NCI-H1105 (cell line): ENCODE data around the gene AASDH.

Source experiments
- DNase-seq: peaks from one replicate; lab custom pipeline; 2025; lab: John Stamatoyannopoulos, UW

AASDH gene

DNA sequence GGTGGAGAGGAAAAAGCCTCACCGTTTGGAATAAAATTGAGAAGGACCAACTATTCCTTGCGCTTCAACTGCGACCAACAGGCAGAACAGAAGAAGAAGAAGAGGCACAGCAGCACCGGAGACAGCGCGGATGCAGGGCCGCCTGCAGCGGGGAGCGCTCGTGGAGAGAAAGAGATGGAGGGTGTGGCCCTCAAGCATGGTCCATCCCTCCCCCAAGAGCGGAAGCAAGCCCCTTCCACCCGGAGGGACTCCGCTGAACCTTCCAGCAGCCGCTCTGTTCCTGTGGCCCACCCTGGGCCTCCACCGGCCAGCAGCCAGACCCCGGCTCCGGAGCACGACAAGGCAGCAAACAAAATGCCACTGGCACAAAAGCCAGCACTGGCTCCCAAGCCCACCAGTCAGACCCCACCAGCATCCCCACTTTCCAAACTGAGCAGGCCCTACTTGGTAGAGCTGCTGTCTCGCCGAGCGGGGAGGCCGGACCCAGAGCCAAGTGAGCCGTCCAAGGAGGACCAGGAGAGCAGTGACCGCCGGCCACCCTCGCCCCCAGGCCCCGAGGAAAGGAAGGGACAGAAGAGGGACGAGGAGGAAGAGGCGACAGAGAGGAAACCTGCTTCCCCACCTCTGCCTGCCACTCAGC lies 71.2 kb downstream of the AASDH start:
- no peak for DNase-seq

DNA sequence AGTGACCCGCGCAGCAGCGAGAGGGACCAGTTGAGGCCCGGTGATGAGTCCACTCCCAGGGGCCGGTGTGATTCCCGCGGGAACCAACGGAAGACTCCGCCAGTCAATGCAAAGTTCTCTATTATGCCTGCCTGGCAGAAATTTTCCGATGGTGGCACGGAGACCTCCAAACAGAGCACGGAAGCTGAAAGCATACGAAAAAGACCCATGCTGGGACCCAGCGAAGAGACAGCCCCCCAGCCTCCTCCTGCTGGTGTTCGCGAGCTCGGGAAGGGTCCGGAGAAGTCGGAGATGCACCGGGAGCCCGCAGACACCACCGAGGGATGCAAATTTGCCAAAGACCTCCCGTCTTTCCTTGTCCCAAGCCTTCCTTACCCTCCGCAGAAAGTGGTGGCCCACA lies 71.7 kb downstream of the AASDH start:
- DNase-seq: no peak

DNA sequence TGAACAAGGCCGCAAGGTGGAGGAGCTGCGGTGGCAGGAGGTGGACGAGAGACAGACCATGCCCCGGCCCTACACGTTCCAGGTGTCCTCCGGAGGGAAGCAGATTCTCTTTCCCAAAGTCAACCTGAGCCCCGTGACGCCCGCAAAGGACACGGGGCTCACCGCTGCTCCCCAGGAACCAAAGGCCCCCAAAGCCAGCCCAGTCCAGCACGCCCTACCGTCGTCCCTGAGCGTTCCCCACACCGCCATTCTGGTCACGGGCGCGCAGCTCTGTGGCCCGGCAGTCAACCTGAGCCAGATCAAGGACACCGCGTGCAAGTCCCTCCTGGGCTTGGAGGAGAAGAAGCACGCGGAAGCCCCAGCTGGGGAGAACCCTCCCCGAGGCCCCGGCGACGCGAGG lies 72.2 kb downstream of the AASDH start:
- no peak for DNase-seq

DNA sequence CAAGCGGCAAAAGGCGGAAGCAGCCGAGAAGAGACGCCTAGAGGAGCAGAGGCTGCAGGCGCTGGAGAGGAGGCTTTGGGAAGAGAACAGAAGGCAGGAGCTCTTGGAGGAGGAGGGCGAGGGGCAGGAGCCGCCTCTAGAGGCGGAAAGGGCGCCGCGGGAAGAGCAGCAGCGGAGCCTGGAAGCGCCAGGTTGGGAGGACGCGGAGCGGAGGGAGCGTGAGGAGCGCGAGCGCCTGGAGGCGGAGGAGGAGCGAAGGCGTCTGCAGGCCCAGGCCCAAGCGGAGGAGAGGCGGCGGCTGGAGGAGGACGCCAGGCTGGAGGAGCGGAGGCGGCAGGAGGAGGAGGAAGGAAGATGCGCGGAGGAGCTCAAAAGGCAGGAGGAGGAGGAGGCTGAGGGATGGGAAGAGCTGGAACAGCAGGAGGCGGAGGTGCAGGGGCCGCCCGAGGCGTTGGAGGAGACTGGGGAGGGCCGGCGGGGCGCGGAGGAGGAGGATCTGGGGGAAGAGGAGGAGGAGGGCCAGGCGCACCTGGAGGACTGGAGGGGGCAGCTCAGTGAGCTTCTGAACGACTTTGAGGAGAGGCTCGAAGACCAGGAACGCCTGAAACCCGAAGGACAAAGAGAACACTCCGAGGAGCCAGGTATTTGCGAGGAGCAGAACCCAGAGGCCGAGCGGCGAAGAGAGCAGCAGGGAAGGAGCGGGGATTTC lies 72.9 kb downstream of the AASDH start:
- no peak for DNase-seq

DNA sequence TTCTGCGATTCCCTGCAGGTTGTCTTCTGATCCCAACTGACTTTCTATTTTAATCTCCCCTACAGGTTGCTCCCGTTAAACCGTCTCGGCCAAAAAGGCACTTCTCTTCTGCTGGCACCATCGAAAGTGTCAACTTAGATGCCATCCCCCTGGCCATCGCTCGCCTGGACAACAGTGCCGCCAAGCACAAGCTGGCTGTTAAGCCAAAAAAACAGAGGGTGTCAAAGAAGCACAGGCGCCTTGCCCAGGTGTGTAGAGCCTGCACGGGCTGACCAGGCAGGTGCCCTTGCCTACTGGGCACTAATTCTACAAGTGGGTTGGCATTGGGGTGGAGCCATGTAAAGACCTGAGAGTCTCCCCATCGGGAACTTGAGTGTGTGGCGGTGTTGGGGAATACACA lies 74.2 kb downstream of the AASDH start:
- DNase-seq: no peak

DNA sequence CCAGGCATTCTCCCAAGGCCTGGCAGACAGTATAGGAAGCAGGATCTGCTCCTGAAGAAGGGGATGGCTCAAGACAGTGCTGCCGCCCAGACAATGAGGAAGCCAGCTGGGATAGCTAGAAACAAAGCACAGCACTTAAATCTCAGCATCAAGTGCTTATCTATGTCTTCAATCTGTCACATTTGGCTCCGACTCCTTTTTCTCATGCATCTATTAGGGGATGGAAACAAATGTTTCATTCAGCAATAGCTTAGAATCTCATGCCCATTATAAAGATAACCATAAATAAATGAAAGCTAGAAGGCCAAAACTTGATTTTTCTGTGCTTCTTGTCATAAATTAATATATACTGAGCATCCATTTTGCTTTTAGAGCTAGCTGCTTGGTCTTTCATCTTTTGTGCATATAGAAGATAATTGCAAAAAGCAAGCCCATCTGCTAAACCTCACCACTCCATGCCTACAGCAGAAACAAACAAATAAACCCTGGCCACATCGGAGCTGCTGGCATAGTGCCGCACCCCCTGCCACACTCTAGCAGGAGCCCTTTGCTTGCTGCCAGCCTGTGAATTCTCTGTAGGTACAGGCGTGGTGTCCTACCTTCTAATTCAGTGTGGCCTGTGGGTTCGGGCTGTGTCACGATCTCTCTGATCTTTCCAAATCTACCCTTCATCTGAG lies 75.9 kb downstream of the AASDH start:
- DNase-seq: no peak

DNA sequence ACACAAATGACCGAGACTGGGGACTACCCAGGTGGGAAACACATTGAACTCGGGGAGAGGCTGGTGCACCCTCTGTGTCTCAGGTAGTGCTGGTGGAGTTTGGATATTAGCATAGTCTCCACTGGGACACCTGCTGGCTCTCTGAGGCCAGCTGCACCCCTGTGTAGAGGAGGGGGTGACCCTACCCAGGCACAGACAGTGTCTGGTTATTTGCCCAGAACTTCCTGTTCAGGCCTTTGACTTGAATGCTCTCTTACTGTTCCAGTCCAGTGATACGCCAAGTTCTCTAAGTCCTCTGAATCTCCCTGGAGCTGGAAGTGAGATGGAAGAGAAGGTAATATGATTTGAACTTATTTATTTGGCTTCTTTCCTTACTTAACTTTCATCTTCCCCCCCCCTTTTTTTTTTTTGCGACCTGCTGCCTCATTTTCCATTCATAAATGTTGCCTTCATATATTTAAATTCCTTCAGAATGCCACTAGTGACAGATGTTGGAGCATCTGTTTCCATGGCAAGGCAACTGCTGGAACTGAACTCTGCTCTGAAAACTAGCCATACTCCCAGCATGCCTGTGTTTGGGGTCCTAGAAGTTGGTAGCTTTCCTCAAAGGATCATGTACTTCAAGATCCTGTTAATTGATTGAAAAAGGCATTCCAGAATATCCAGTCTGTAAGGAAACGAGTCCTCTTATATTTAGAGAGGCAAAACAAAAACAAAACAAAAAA lies 76.7 kb downstream of the AASDH start:
- DNase-seq: no peak

DNA sequence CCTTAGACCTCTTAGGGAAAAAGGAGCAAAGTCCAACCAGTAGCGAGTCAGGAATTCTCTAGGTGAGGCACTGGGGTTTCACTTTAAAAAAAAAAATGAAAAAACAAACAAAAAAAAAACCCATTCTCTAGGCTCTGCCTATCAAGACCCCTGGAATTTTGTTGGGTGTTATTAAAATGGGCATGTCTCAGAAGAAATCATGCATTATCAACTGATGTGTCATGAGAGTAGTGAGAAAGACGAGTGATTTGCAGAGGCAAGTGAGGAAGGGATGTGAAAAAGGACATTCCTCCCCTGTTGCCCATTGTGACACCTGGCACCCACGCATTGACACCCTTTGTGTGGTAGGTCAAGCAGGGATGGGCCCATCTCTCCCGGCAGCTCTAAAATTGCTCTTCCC lies 78.9 kb downstream of the AASDH start:
- DNase-seq: no peak

DNA sequence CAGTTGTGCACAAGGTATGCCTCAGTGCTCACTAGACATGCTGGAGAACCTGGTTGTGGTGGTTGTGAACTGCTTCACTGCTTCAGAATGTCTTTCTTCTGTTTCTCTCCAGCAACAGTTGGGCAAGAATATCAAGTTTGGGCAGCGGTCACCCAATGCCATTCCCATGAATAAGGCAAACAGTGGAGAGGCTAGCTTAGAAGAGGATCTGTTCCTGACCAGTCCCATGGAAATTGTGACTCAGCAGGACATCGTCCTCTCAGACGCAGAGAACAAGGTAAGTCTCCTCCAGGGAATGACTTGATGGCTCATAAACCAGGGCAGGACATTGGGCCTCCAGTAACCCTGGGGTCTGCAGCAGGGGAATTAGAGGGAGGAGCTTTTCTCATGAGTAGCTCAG lies 79.9 kb downstream of the AASDH start:
- DNase-seq: no peak

DNA sequence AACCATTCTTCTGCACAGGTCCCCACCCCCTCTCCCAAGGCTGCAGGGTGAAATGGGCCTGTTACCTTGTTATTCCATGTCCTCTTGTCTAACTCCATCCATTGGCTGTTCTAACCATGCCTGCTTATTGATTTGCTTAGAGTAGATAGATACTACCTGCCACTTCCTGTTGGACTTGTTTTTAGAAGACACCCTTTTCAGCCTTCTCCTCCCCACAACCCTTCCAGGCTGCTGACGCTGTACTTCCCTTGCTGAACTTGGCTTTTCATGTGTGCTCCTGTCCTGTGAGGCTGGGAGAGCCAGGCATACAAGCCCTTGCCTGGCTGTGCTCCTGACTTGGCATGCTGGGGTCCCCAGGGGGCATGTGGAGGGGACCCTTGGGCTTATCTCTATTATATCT lies 81.9 kb downstream of the AASDH start:
- DNase-seq: no peak

DNA sequence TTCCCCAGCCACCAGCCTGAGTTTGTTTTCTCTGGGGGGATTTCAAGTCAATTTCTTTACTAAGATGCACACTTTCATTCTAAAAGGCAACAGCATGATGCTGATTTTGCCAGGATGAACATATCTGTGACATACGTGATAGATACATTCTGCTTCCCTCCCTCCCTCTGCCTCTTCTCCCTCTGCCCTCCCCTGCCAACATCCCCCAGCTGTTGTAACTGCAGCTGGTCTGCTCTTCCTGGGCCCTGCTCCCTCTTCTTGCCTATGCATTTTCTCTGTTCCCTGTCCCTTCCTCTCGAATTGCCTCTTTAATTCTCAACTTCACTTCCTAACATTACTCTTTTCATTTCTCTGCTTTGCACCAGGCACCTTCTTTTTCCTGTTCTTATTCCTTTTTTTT lies 83.4 kb downstream of the AASDH start:
- no peak for DNase-seq

DNA sequence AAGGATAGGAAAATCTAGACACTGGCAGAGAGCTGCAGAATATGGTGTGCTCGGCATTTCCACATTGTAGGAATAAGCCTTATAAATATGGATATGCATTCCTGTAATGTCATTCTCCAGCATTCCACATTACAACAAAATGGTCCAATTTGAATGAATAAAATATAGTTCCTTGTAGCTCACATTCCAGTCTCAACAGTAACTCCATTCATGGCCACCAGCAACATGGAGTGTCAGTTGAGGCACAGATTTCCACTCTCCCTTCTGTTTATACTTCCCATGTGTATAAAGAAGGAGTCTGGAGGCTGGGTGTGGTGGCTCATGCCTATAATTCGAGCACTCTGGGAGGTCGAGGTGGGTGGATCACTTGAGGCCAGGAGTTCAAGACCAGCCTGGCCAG lies 84.5 kb downstream of the AASDH start:
- DNase-seq: no peak

DNA sequence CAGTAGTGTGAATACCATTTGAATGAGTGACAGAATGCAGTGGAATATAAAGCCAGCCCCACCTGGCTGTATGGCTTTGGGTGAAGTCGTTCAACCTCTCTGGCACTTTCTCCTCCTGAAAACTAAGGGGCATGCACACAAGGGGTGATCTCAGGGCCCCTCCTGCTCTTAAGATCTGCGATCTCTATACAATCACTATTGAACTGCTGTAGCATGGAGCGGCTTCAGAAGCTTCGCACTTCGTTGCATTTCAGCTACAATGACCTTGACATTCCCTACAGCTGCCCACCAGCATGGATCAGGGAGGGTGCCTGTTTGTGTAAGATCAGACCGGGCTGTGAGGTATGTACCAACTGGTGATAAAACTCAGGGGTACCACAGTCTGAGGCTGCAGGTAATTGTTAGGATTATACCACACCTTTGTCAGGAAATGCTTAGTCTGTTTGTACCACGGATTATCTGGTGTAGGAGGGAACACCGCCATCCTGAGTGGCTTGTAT lies 85.2 kb downstream of the AASDH start:
- no peak for DNase-seq

DNA sequence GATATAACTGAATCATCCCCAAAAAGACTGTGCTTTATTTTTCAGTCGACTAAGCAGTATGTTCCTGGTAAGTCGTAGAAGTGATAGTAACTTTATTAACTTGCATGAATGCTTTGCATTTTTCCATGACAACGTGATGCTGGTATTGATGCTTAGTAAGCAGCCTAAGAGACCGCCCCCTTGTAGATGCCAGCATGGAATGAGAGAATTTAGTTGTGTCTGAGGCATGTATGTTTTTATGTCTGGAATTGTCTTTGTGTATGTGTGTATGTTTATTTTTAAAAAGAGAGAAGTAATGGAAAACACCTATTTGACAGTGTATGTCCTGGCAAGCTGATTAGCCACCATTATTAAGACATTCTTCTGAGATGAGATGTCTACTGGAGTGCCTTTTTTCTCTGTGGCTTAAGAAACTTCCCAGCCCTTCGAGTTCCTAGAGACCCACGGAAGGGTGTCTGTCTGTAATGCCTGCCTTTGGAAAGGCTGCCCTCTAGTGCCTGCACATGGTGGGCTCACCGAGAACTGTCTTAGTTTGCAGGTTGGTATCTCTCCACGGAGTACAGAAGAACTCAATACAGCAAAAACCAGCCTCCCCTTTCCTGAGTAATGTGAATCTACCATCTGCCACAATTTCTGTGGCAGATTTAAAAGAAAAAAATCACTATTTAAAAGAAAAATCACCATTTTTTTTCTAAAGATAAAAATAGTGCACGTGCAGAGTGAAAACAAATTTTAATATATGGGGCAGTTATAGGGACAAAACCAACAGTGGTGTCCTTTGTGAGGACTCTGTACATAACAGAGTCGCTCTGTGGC lies 85.9 kb downstream of the AASDH start:
- DNase-seq: peak; percentile 21

DNA sequence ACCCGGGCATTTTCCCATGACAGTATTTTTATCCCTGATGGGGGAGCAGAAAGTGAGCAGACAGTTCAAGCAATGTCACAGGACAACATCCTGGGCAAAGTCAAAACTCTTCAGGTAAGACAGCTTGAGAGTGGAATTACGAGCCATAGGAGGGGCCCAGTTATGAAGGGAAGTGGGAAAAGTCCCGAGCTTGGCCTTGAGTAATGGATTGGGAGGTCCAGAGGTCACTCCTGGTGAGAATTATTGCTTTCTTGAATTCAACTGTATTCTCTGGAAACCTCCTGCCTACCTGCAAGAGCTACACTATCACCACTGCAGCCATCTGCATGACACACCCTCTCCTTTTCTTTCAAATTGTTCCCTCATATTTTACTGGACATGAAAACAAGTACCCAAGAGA lies 89.1 kb downstream of the AASDH start:
- DNase-seq: no peak

DNA sequence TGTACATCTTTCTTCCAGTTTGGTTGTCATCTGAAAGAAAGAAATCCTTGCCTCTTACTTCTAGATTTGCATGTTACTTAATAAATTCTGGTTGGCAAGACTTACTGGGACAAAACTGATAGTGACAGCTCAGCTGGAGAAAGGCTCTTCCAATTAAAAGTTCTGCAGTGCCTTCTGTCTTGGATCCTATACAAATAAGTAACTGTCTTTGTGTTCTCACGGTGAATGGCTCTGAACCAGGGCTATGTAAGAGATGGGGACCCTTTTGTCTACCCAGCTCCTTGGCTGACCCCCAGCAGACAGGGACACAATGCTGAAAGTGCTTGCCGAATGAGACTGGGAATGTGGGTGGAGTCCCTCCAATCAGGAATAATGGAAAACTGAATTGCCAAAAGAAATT lies 89.5 kb downstream of the AASDH start:
- DNase-seq: no peak

DNA sequence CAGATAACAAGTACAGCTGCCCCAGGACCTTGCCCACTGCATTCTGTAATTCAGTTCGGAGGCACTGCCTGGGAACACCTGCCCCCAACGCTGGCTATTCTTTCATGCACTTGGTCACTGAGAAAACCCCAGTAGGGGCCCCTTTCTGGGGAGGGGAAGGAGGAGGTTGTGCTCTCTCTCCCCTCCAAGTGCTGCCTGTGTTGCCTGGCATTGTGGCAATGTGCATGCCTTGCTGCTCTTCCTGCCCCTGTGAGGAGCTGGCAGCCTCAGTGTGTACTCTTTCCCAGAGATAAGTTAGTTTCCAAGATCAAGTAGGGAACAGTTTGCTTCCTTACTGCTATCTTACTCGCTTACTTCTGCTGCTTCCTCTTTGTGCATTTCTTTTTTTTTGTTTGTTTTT lies 90.8 kb downstream of the AASDH start:
- no peak for DNase-seq

DNA sequence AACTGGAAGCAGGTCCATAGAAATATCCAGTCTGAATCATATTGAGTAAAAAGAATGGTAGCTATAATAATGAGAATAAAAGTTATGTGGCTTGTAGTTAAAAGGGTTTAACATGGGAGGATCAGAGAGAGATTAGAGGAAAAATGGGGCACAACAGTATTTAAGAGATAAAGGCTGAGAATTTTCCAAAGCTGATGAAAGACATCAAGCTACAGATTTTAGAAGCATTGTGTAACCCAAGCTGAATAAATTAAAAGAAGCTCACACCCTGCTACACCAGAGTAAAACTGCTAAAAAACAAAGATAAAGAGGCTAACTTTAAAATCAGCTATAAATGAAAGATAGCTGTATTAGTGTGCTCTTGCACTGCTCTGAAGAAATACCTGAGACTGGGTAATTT lies 94.2 kb downstream of the AASDH start:
- no peak for DNase-seq

DNA sequence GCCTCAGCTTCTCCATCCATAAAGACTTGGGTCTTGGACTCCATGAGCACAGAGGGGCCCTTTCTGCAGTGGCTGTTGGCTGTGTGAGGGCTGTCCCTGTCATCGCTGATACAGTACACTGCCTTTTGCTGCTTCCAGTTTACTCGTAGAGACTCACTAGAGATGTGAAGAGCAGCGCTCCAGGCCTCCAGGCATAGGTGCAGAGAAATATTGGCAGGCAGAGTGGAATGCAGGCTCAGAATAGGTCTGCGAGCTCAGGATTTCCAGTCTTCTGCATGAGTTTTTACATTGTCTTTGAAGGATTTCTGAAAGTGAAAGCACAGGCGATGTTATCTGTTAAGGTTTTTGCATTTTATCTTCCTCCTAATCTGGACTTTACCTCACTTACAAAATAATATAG lies 97.4 kb downstream of the AASDH start:
- DNase-seq: no peak

DNA sequence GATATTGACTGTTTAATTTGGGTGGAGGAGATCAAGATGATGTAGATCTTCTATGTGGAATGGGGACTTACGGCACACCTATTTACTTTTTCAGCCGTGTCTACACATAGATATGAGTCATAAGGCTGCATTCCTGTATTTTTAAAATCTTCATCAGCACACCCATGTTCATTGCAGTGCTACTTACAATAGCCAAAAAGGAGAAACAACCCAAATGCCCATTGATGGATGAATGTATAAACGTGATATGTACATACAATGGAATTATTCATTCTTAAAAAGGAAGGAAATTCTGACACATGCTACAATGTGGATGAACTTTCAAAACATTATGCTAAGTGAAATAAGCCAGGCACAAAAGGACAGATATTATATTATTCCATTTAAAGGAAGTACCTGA lies 98.6 kb downstream of the AASDH start:
- DNase-seq: no peak
